ENCODE results near the gene PI4KA.

- no peak for TF ChIP-seq CTCF (IDR thresholded peaks at IDR 0.05; ENCODE audit: low read depth, low read length, poor library complexity, severe bottlenecking)
- no peak for TF ChIP-seq EZH2phosphoT487 (IDR thresholded peaks at IDR 0.05; ENCODE audit: borderline replicate concordance, low read length)
These were observed 78.8 kb downstream of the PI4KA start for GRCh38 chr22:20779818-20780158.
